HepG2 (cell line): ENCODE data around the gene CABP4. TPM values are rescaled to one million over a fixed set of nuclear protein-coding genes. Genes with fewer than 3 reads are reported as not detected.

Source experiments
- ETS1 ChIP-seq: sonication (generic); formaldehyde crosslinking; IDR thresholded peaks from 2 replicates; pipeline ENCODE4 v1.4.0; 2020; ENCODE audit warnings: missing genetic modification reagents
- MED8 ChIP-seq: sonication (generic); formaldehyde crosslinking; IDR thresholded peaks from 2 replicates; pipeline ENCODE4 v1.8.1; 2023; ENCODE audit warnings: mild to moderate bottlenecking, missing genetic modification reagents; ENCODE audit not compliant: insufficient replicate concordance
- polyA plus RNA-seq, 8 experiments: library from polyadenylated mRNA; depleted of rRNA in 3 of 8; stranded (reverse) in 7 of 8; unstranded in 1 of 8; fragments of >200 nt; fragmentation: Illumina TruSeq in 4 of 8; extraction: Trizol in 4 of 8; gene quantifications; 2 replicates each; pipeline versions ENCODE4 v1.2.1 to v1.2.3, GENCODE V29; 2011 to 2016; ENCODE audit warnings: low read depth in 4 of 8, missing spikeins in 1 of 8, mixed read lengths in 1 of 8; ENCODE audit not compliant: insufficient read depth in 1 of 8
- total RNA-seq, 5 experiments: library from RNA; depleted of rRNA; stranded (reverse); fragments of >200 nt; fragmentation: Illumina TruSeq; extraction: Trizol; gene quantifications; 2 replicates each; pipeline ENCODE4 v1.2.3, GENCODE V29; 2016; ENCODE audit warnings: low read depth in 1 of 5
- TF ChIP-seq, protein P1 (sequence below): sonication (generic); formaldehyde crosslinking; IDR thresholded peaks from one replicate; pipeline ENCODE4 v1.5.1; 2020; ENCODE audit warnings: mild to moderate bottlenecking, missing genetic modification reagents; ENCODE audit errors: not compliant biosample characterization

The CABP4 gene
- total and polyA plus RNA-seq, 2 of the 13 experiments (the other 11 are each of a cell fraction or from before 2014, with no cell fraction given): not detected

GRCh38 chr11:67507864-67508485 lies 52.8 kb downstream of the CABP4 start, which contains the start of gene CDK2AP2 (continued):
- TF ChIP-seq, protein P1, sequence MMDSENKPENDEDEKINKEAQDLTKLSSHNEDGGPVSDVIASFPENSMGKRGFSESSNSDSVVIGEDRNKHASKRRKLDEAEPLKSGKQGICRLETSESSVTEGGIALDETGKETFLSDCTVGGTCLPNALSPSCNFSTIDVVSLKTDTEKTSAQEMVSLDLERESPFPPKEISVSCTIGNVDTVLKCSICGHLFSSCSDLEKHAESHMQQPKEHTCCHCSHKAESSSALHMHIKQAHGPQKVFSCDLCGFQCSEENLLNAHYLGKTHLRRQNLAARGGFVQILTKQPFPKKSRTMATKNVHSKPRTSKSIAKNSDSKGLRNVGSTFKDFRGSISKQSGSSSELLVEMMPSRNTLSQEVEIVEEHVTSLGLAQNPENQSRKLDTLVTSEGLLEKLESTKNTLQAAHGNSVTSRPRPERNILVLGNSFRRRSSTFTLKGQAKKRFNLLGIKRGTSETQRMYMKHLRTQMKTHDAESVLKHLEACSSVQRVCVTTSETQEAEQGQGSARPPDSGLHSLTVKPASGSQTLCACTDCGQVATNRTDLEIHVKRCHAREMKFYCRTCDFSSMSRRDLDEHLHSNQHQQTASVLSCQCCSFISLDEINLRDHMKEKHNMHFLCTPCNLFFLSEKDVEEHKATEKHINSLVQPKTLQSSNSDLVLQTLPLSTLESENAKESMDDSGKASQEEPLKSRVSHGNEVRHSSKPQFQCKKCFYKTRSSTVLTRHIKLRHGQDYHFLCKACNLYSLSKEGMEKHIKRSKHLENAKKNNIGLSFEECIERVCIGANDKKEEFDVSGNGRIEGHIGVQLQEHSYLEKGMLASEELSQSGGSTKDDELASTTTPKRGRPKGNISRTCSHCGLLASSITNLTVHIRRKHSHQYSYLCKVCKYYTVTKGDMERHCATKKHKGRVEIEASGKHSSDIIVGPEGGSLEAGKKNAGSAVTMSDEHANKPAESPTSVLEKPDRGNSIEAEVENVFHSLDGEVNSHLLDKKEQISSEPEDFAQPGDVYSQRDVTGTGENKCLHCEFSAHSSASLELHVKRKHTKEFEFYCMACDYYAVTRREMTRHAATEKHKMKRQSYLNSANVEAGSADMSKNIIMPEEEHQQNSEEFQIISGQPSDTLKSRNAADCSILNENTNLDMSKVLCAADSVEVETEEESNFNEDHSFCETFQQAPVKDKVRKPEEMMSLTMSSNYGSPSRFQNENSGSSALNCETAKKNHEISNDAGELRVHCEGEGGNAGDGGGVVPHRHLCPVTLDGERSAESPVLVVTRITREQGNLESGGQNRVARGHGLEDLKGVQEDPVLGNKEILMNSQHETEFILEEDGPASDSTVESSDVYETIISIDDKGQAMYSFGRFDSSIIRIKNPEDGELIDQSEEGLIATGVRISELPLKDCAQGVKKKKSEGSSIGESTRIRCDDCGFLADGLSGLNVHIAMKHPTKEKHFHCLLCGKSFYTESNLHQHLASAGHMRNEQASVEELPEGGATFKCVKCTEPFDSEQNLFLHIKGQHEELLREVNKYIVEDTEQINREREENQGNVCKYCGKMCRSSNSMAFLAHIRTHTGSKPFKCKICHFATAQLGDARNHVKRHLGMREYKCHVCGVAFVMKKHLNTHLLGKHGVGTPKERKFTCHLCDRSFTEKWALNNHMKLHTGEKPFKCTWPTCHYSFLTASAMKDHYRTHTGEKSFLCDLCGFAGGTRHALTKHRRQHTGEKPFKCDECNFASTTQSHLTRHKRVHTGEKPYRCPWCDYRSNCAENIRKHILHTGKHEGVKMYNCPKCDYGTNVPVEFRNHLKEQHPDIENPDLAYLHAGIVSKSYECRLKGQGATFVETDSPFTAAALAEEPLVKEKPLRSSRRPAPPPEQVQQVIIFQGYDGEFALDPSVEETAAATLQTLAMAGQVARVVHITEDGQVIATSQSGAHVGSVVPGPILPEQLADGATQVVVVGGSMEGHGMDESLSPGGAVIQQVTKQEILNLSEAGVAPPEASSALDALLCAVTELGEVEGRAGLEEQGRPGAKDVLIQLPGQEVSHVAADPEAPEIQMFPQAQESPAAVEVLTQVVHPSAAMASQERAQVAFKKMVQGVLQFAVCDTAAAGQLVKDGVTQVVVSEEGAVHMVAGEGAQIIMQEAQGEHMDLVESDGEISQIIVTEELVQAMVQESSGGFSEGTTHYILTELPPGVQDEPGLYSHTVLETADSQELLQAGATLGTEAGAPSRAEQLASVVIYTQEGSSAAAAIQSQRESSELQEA: peak; percentile 32
- TF ChIP-seq MED8 (CRISPR knock-in tag) (peak; percentile 67), ETS1 (0 out of 2 replicates have a peak, but pooled peaks have one; percentile 46)
